ENCODE measurements around the gene AHDC1. TPM values are rescaled to one million over a fixed set of nuclear protein-coding genes. Genes with fewer than 3 reads are reported as not detected.

Gene AHDC1
- total RNA-seq, 1 experiment from 2014 or later: 20.4 TPM

- no peak for DNase-seq (ENCODE audit: low spot score)
These were observed 67.8 kb downstream of the AHDC1 start for GRCh38 chr1:27536010-27536757.

GRCh38 chr1:27535386-27535785 is 68.6 kb downstream of the AHDC1 start:
- DNase-seq (ENCODE audit: low spot score): no peak

DNA sequence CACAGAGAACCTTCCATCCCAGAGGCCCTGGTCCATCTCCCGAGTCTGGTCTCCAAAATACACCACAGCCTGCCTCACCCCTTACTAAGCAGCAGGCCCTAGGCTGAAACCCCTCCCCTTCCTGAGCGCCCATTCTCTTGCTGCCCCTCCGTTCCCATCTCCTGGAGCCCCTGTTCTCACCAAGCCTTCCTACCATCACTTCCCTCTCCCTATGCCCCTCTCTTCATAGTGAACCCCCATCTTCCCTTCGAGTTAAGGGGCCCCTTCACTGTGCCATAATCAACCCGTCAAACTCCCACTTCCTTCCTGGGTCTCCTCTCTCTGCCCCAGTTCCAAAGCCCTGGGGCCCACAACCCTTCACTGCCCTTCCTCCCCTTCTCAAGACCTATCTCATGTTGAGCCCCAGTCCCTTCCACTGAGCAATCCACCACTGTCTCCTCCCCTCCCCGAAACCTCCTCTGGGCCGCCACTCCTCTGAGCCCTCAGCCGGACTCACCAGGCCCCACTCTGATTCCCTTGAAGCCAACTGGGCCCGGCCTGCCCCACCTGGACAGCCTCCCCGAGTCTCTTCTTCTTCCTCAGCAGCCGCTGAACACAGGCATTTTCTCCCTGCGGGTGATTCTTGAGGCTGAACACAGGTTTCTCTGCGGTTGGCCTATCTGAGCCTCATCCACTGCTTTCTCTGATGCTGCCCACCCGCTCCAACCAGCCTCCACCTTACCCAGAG is 71.8 kb downstream of the AHDC1 start:
- no peak for DNase-seq (ENCODE audit: low spot score)

- no peak for DNase-seq (ENCODE audit: low spot score)
These were observed 73.8 kb downstream of the AHDC1 start for GRCh38 chr1:27530192-27530591.

DNA sequence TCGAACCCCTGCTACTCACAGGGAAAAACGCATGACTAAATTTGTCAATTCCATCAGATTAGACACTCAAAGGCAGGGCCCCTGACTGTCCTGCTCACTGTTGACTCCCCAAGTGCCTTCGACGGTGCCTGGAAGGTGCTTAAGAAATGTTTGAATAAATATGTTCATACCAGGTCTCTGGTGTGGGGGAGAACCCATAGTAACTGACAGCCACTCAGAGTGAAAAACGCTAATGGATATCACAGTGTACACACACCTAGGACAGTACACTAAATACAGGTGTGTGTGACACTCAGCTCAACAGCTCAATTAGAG is 74.3 kb downstream of the AHDC1 start:
- no peak for DNase-seq (ENCODE audit: low spot score)

GRCh38 chr1:27528818-27529703 is 74.9 kb downstream of the AHDC1 start:
- DNase-seq (ENCODE audit: low spot score): peak; percentile 42

DNA sequence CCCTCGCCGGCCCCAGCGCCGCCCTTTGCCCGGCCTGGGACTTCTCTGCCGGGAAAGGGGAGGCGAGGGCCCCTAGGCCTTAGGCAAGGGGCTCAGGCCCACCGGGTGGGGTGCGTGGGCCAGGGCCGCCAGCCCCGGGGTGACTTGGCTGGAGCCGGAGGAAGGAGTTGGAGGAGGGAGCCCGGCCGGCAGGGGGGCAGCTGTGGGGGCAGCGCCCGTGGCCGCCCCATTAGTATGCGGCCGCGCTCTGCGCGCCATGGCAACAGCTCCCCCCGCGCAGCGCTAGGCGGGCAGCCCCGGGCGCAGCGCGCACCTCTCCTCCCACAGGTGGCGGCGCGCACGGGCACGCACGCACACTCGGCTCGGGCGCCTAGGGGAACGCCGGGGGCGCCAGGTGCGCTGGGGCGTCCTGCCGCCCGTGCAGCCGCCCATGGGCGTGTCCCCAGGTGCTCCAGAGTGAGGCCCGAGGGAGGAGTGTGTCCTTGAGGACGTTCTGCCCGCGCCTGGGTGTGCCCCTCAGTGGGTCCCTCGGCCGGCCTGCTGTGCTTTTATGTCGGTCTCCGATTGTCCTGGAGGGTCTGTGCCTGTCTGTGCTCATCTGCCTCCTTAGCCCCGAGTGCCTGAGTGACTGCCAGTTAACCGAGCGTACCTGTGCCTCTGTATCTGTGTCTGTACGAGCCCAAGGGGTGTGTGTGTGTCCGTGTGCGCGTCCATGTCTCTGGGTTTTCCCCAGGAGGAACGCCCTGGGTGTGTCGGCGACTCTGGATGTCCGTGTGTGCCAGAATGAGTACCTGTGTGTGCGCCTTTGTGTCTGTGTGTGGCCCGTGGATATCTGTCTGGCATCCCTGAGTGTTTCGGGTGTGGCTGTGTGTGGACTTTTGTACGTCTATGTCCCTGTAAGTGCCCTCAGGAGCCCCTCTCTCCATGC is 75.8 kb downstream of the AHDC1 start:
- peak; percentile 85 for DNase-seq (ENCODE audit: low spot score)

GRCh38 chr1:27527223-27527889 is 76.6 kb downstream of the AHDC1 start:
- DNase-seq (ENCODE audit: low spot score): peak; percentile 59

DNA sequence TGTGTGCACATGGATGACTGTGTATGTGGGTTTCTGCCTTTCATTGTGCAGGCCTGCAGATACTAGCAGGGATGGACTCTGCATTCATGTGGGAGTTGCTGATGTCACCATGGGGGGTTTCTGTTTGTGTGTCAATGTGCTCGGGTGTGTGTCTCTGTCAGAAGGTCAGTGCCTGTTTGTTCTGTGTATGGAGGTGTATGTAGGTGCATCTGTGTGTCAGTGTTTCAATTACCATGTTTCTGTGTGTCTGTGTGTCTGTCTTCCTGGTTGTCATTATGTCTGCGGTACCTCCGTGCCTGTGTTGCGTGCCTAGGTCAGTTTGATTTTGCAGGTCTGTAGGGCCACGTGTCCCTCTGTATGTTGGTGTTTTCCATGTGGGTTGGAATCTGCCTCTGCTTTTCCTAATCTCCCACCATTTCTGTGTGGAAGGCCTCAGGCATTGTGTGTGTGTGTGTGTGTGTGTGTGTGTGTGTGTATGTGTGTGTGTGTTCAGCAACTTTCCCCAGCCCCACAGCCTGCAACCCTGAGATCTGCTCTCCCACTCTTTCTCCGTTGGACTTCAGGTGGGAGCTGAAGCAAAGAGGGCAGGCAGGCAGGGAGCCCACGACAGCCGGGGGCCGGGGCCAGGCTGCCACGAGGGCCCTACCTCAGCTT is 77.2 kb downstream of the AHDC1 start:
- DNase-seq (ENCODE audit: low spot score): no peak

DNA sequence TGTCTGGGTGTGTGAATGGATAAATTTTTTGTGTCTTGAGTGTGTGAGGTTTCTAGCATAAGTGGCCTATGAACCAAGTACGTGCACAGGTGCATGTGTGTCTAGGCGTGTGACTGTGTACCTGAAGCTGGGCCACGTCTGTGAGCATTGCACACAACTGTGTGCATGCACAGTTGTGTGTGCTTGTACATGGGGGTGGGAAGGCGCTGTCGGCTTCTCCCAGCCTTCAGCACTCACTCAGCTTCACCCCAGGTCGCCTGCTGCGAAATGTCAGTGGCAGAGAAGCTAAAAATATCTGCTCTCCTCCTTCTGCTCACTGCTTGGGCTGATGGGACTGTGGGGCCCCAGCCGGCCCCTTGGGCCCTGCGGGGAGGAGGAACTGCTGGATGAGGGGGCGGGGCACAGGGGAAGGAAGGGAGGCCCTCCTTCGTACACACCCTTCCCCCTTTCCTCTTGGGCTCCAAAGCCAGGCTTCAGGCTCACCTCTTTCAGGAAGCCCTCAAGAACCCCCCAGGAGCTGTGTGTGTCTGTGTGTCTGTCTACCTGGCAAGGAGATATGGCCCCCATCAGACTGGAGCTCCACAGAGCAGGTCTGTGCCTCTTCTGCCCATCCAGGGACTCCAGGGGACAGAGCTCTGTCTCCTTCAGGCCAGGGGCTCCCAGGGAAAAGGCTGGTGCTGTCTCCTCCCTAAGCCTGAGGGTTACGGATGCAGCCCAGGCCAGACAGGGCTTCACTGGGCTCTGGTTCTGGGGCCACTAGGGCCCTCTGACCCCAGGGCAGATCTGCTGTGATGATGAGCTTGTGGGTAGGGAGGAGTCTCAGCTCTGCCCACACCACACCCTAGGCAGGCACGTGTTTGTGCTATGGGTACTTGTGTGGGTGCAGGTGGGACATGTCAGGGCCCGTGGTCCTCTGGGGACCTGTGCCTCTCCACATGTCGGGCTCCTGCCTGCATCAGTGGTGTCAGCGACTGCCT is 78.4 kb downstream of the AHDC1 start:
- no peak for DNase-seq (ENCODE audit: low spot score)

GRCh38 chr1:27523337-27524020 is 80.5 kb downstream of the AHDC1 start:
- no peak for DNase-seq (ENCODE audit: low spot score)

DNA sequence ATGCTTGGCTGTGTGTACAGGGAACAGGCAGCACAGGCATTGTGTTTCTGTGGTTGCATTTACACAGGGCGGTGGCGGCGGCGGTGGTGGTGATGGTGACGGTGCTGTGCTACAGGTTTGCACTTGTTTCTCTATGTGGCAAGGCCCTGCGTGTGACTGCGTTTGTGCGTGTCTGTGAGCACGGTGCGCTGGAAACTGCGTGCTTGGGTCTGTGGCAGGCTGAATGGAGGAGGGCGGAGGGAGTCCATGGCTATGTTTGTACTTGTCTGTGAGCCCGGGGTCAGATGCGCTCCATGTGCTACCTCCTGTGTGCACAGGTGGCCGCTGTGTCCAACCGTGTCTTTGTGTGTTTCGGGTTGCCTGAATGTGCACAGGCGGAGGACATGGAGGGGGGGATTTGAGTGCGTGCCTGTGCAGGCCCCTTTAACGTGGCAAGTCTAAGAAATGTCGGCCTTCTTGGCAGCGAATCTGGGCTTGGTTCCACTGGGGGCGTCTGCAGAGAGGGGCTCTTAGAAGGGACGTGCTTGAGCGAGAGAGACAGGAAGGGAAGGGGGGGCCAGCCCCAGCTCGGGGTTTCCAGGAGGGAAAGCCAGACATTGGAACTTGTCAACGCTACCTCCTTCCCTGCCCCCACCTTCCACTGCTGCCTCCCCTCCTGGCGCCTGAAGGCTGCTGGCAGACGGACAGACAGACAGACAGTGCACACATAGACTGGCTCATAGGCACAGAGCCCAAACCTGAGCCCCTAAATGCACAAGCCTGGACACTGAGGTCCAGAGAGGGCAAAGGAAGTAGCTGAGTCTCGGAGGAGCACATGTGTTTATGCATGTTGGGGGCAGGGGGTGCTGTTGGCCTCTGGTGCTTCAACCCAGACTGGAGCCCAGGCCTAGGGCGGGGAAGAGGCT is 81.3 kb downstream of the AHDC1 start:
- DNase-seq (ENCODE audit: low spot score): no peak

DNA sequence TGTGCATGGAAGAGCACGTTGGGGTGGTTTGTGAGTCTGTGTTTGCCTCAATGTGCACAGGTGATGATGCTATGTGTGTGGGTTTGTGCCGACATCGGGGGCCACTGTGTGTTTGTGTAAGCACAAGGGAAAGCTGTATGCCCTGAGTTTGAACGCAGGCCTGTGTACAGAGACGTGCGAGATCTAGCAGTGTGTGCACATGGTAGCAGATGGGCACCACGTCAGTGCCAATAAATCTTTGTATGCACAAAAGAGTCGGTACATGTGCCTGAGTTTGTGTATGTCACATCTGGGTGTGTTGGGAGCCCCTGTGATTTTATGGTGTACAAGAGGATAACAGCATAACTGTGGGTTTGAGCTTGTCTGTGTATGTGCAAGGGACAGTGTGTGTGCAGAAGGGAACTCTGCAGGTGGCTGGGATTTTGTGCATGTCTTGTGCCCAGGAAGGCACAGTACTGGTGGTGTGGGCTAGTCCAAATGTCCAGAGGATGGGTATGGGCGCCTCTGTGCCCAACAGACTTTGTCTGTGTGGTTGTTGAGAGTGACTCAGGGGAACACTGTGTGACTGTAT is 82.0 kb downstream of the AHDC1 start:
- no peak for DNase-seq (ENCODE audit: low spot score)

DNA sequence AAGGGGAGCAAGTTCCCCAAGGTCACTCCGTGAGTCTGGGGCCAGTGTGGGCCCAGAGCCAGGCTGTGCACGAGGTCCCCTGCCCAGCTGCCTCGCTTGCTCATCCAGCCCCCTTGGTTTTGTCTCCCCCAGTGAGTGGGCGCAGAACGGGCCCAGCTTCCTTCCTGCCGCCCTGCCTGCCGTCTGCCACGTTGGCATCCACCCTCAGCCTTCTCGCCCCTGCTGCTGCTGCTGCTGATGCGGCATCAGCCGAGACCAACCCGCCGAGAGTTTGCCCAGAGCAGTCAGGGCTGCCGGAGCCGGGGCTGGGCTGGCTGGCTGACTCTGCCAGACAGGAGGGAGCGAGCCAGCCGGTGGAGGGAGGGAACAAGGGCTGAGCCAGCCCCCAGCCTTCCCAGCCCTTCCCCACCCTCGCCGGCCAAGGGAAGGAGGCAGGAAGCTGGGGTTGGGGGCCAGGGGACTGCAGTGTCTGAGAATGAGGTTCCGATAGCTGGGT is 82.6 kb downstream of the AHDC1 start:
- DNase-seq (ENCODE audit: low spot score): no peak

GRCh38 chr1:27520651-27521050 is 83.3 kb downstream of the AHDC1 start:
- DNase-seq (ENCODE audit: low spot score): no peak
